Left ventricle myocardium superior (tissue), 1 donor: ENCODE results near the gene STMND1. TPM values are rescaled to one million over a fixed set of nuclear protein-coding genes. Genes with fewer than 3 reads are reported as not detected.
A peak's percentile ranks its signal among the peaks of the same experiment; 100 is the strongest.
"Not testable (repeated sequence)": the region's sequence is repeated elsewhere in the genome, so short reads cannot be mapped to it uniquely, and the experiment has no call there.

Experiments used
- ATAC-seq: fragments of 200-7000 bp; cut with Tn5 transposase; one replicate; pipeline ENCODE4 v1.9.1; 2020; ENCODE audit warnings: mild to moderate bottlenecking, moderate library complexity
- DNase-seq: peaks from one replicate; pipeline ENCODE4 v3.0.0-alpha.2; 2020
- intact Hi-C: fragments of 100-400 bp; cut with micrococcal nuclease; formaldehyde crosslinking; loops from one replicate; pipeline ENCODE4 v1.11.0; 2022
- long read RNA-seq: library from polyadenylated mRNA; unstranded; transcript quantifications from one replicate; pipeline ENCODE4 v2.0.0, GENCODE V29; 2021
- total RNA-seq: library from RNA; stranded (reverse); fragmentation: NEBNext Ultra II Directional; extraction: Animal tissue kit (Norgen Biotek cat#: 25700); gene quantifications from one replicate; pipeline ENCODE4 v1.2.1, GENCODE V29; 2021
- donor health status: DM: no; HTN: yes; CAD: no; lungs with severe emphysema.

Gene STMND1
- total RNA-seq = not detected
- long read RNA-seq = 0 reads

GRCh38 chr6:17101422-17102257 lies at the start of gene STMND1:
TSS of gene STMND1 (plus strand) at chr6:17102050. CDS start at chr6:17102258, 208 bp downstream.
- intact Hi-C loops = no loop called here
- DNase-seq (peak; percentile 40), ATAC-seq (peak; percentile 60)

GRCh38 chr6:17054647-17055046 lies 47.2 kb upstream of the STMND1 start:
- intact Hi-C loops = no loop called here
- ATAC-seq = no peak
- DNase-seq = no peak

DNA sequence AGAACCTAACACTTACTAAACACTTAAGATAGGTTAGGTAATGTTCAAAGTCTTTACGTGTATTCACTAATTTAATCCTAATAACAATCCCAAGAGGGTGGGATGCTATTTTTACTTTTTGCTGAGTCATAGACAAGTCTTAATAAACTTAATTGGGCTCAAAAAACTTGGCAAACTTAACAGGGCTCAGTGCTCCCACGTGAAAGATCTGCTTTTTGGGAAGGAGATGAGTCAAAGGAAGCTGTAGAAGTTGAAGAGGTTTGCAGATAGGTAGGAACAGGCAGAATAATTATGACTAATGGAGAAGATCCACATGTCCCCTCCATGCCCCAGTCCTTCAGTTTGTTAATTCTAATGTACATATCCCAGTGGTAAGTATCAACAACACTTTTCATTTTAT lies 44.5 kb upstream of the STMND1 start:
- intact Hi-C loops = no loop called here
- no peak for ATAC-seq
- DNase-seq = no peak

- ATAC-seq (no peak), DNase-seq (no peak)
- intact Hi-C loops = no loop called here
These were observed 43.3 kb upstream of the STMND1 start for GRCh38 chr6:17058550-17058949.

- ATAC-seq (peak; percentile 84), DNase-seq (no peak)
- intact Hi-C loops = no loop called here
These were observed 42.8 kb upstream of the STMND1 start for GRCh38 chr6:17059022-17059421.

GRCh38 chr6:17059850-17060249 lies 42.0 kb upstream of the STMND1 start:
- intact Hi-C loops = no loop called here
- no peak for ATAC-seq
- no peak for DNase-seq

- no peak for DNase-seq
- intact Hi-C loops = no loop called here
- ATAC-seq = no peak
These were observed 40.8 kb upstream of the STMND1 start for GRCh38 chr6:17061097-17061496.

DNA sequence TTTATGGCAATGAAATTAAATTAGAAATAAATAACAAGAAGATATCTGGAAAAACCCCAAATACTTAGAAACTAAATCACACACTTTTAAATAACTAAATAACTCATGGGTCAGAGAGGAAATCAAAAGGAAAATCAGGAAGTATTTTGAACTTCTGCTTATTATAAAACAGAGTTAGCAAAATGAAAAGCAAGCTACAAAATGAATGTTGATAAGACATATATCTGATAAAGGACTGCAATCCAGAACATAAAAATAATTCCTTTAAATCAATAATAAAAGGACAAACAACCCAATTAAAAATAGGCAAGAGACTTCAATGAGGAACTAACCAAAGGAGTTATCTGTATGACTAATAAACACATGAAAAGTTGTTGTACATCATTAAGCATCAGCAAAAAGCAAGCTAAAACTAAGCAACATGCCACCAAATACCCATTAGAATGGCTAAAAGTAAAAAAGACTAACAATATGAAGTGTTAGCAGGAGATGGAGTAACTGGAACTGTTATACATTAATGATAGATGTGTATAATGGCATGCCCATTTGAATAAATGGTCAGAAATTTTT lies 38.9 kb upstream of the STMND1 start:
- intact Hi-C loops = no loop called here
- ATAC-seq (no peak), DNase-seq (no peak)

DNA sequence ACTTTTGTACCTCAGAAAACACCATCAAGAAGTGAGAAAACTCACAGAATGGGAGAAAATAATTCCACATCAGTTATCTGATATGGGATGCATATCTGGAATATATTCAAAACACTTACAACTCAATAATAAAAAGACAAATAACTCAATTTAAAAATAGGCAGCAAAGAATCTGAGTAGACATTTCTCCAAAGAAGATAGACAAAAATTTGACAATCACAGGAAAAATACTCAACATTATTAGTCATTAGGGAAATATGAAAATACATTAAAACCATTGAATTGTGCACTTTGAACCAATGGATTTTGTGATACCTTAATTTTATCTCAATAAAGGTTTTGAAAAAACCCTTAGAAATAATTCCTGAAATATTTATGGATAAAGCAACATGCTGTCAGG lies 36.9 kb upstream of the STMND1 start:
- intact Hi-C loops = no loop called here
- ATAC-seq = no peak
- DNase-seq = no peak

DNA sequence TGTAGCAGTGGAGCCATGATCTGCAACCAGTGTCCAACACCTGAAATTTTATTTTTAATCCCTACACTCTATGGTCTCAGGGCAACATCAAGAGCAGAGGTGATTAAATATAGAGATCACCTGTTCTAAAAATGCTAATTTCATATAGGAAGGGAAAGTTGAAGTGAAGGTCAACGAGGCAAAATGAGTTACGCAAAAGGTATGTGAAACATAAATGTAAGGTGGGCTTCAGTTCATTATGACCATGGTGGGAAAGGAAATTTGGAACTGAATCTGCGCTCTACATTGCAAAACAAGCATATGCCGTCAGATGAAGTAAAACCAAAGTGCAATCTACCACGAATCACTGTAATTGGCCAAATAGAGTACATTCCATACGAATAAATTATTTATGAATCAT lies 35.2 kb upstream of the STMND1 start:
- intact Hi-C loops = no loop called here
- ATAC-seq = no peak
- DNase-seq = no peak

DNA sequence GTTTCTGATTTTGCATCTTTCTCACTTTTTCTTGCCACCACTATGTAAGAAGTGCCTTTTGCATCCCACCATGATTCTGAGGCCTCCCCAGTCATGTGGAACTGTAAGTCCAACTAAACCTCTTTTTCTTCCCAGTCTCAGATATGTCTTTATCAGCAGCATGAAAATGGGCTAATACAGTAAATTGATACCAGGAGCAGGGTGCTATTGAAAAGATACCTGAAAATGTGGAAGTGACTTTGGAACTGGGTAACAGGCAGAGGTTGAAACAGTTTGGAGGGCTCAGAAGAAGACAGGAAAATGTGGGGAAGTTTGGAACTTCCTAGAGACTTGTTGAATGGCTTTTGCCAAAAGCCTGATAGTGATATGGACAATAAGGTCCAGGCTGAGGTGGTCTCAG lies 32.9 kb upstream of the STMND1 start:
- ATAC-seq, DNase-seq, intact Hi-C loops: not testable (repeated sequence)

GRCh38 chr6:17070400-17070799 lies 31.4 kb upstream of the STMND1 start:
- DNase-seq, ATAC-seq, intact Hi-C loops: not testable (repeated sequence)

DNA sequence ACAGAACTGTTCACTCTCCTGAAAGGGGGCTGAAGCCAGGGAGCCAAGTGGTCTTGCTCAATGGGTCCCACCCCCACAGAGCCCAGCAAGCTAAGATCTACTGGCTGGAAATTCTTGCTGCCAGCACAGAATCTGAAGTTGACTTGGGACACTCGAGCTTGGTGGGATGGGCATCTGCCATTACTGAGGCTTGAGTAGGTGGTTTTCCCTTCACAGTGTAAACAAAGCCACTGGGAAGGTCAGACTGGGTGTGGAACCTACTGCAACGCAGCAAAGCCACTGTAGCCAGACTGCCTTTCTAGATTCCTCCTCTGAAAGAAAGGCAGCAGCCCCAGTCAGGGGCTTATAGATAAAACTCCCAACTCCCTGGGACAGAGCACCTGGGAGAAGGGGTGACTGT lies 28.3 kb upstream of the STMND1 start:
- intact Hi-C loops, DNase-seq, ATAC-seq: not testable (repeated sequence)

GRCh38 chr6:17081273-17081672 lies 20.6 kb upstream of the STMND1 start:
- intact Hi-C loops = no loop called here
- no peak for ATAC-seq

DNA sequence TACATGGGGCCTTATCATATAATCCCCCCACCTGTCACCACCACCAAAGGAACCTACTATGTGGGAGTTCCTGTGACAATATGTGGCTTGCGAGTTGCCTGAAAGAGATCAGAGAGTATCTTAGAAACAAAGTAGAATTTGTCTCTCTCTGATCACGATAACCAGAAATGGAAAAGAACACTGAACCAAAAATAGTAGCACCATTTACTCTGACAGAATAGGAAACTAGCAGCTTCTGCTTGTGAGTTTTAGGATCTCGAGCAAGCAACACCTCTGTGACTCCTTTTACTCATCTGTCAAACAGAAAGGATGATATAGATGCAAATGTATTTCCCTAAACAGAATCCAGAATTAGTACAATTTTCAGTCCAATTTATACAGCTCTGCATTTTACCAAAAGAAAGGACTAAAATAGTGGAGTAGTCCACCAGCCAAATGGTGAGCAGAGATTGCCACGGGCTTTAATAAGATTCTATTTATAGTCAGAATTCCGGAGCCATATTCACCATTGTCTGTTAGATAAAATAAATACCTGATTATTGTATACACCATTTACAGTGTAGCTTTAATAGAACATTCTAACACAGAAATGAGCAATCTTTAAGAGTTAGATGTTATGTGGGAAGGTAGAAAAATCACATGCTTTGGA lies 19.9 kb upstream of the STMND1 start:
- DNase-seq (no peak), ATAC-seq (peak; percentile 52)
- intact Hi-C loops = no loop called here

More at GRCh38 chr6:17081273-17081672, 20.6 kb upstream of the STMND1 start:
- DNase-seq = no peak

DNA sequence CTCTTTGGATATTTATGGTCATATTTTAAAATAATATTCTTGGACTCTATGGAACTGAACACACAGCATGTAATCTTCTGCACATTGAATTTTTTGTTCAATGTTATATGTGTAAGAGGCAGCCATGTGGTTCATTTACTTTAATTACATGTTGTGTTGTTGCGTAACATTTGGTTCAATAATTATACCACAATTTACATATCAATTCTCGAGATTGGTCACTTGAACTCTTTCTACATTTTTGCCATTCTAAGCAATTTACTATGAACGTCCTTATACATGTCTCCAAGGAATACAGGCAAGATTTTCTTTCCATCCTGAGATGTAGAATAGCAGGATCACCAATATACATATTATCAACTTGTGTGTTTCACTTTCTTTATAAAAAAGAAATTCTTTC lies 18.5 kb upstream of the STMND1 start:
- ATAC-seq = no peak
- no peak for DNase-seq
- intact Hi-C loops = no loop called here

- peak; percentile 84 for ATAC-seq
- no peak for DNase-seq
- intact Hi-C loops = no loop called here
These were observed 15.4 kb upstream of the STMND1 start for GRCh38 chr6:17086469-17086868.

DNA sequence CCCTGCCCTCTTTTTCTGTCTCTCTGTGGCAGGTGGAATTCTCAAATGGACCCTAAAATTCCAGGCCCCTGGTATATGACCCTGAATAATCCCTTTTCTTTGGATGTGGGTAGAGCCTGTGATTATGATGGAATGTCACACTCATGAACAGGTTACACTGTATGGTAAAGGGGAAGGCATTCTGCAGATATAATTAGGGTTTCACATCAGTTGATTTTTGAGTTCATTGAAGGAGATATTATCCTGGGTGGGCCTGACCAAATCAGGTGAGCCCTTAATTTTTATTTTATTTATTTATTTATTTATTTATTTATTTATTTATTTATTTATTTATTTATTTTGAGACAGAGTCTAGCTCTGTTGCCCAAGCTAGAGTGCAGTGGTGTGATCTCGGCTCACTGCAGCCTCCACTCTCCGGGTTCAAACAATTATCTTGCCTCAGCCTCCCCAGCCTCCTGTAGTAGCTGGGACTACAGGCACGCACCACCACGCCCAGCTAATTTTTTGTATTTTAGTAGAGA lies 13.7 kb upstream of the STMND1 start:
- no peak for DNase-seq
- intact Hi-C loops = no loop called here
- ATAC-seq = no peak

GRCh38 chr6:17091122-17091521 lies 10.7 kb upstream of the STMND1 start:
- no peak for ATAC-seq
- no peak for DNase-seq
- intact Hi-C loops = no loop called here

- intact Hi-C loops = no loop called here
- ATAC-seq = no peak
- no peak for DNase-seq
These were observed 8.2 kb upstream of the STMND1 start for GRCh38 chr6:17093686-17094085.
